ENCODE data around the gene ATP11B.

The ATP11B gene

DNA sequence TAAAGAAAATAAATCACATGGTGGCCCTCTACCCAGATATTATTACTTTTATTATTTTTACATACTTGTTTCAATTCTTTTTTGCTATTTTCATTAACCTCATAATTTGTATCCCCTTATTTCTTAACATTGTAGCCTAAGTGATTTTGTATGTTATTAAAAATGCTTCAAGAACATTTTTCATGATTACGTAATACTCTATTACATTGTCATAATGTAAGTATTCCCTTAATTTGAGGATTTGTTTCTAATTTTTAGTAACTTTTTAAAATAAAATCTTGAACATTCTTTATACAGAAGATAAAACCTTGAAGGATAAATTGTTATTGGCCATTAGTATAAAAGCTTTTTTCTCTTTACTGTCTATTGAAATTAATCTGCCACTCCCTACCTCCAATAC is 98.1 kb downstream of the ATP11B start:
- TF ChIP-seq CTCF (IDR thresholded peaks at IDR 0.05; ENCODE audit: control insufficient read depth, insufficient read depth, low read depth, low read length, missing control alignments) = no peak
- H3K4me3 ChIP-seq (ENCODE audit: control insufficient read depth, low read depth, low read length) = no peak overlapping the region
- DNase-seq (ENCODE audit: low read depth) = no peak

DNA sequence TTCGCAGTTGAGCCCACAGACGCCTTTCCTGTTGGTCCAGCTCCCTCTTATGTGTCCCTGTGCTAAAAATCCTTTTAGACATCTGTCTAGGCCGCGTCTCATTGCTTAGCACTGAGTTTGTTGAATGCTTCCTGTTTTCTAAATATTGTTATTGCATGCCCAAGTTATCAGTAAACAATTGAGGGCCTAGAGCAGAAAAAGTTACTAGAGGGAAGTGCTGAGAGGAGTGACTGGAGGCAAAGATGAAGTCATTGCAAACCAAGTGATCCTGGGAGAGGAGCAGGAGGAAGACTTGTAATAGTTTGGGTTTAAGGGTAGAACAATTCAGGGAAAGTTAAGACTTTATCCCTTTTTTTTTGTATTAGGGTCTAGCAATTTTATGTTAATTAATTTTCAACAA is 98.9 kb downstream of the ATP11B start:
- no peak for TF ChIP-seq CTCF (IDR thresholded peaks at IDR 0.05; ENCODE audit: control insufficient read depth, insufficient read depth, low read depth, low read length, missing control alignments)
- H3K4me3 ChIP-seq (ENCODE audit: control insufficient read depth, low read depth, low read length) = no peak overlapping the region

DNA sequence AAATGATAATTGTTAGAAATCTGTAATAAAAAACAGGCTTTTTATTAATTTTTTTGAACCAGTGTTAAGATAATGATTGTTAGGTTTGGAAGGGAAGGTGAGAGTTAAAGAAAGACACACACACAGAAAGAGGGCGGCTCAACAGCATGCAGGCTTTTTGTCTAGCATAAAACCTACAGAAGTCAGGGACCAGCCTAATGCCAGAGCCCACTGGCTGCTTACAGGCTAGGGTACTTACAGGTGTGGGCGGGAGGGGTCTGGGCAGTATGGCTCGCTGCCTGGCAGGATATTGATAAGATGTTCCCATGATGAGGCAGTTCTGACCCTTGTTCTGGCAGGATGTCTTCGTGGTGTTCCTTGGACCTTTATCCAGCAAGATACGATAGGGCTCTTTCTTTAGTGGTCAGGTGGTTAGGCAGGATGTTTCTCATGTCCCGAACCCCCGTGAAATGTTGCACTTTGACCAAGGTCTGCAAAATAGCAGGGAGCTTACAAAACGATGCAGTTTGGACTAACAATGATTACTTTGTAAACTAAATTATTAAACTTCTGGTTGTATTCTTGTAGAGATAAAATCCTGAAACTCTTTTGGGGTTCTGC is 102.3 kb downstream of the ATP11B start:
- no peak for DNase-seq (ENCODE audit: low read depth)
- no peak overlapping the region for H3K4me3 ChIP-seq (ENCODE audit: control insufficient read depth, low read depth, low read length)
- no peak for TF ChIP-seq CTCF (IDR thresholded peaks at IDR 0.05; ENCODE audit: control insufficient read depth, insufficient read depth, low read depth, low read length, missing control alignments)

More for the DNA sequence above, 98.9 kb downstream of the ATP11B start:
- no peak for DNase-seq (ENCODE audit: low read depth)

- DNase-seq (ENCODE audit: low read depth) = no peak
- TF ChIP-seq CTCF (IDR thresholded peaks at IDR 0.05; ENCODE audit: control insufficient read depth, insufficient read depth, low read depth, low read length, missing control alignments) = no peak
- no peak overlapping the region for H3K4me3 ChIP-seq (ENCODE audit: control insufficient read depth, low read depth, low read length)
Measured at GRCh38 chr3:182896553-182896952, 103.2 kb downstream of the ATP11B start.

DNA sequence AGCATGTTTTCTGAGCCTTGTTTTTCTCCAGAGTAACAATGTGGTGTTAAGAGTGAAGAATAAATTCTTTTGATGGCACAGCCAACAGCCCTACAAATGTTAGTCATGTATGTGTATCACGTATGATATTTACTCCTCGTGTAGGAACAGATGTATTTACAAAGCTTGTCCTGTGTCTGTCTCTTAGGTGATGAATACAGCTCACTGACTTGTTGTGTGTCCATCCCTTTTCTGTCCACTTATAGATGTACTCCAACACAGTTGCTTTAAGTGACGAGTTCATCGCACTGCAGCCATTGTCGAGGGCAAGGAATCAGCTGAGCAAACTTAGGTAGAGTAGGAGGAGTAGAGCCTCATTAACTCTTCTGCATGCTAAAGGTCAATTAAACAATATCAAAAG is 108.9 kb downstream of the ATP11B start:
- DNase-seq (ENCODE audit: low read depth) = no peak
- TF ChIP-seq CTCF (IDR thresholded peaks at IDR 0.05; ENCODE audit: control insufficient read depth, insufficient read depth, low read depth, low read length, missing control alignments) = no peak
- H3K4me3 ChIP-seq (ENCODE audit: control insufficient read depth, low read depth, low read length) = no peak overlapping the region

GRCh38 chr3:182904164-182904563 is 110.9 kb downstream of the ATP11B start:
- DNase-seq (ENCODE audit: low read depth) = no peak
- TF ChIP-seq CTCF (IDR thresholded peaks at IDR 0.05; ENCODE audit: control insufficient read depth, insufficient read depth, low read depth, low read length, missing control alignments) = no peak
- H3K4me3 ChIP-seq (ENCODE audit: control insufficient read depth, low read depth, low read length) = no peak overlapping the region

GRCh38 chr3:182905623-182906022 is 112.3 kb downstream of the ATP11B start:
- no peak for TF ChIP-seq CTCF (IDR thresholded peaks at IDR 0.05; ENCODE audit: control insufficient read depth, insufficient read depth, low read depth, low read length, missing control alignments)
- H3K4me3 ChIP-seq (ENCODE audit: control insufficient read depth, low read depth, low read length) = no peak overlapping the region
- no peak for DNase-seq (ENCODE audit: low read depth)

Data from AG09309 (cell line).